Astrocyte of the spinal cord (primary cell): ENCODE results near the gene ATXN1.

Experiments used
- DNase-seq: peaks from one replicate; pipeline ENCODE4 v3.0.0; 2011; ENCODE audit warnings: low read depth, low spot score
- H3K4me3 ChIP-seq: 2 replicates; pipeline ENCODE4 v1.5.1; 2011; ENCODE audit warnings: low read depth, mild to moderate bottlenecking, low read length, moderate library complexity
- CTCF ChIP-seq: IDR thresholded peaks from 2 replicates; pipeline ENCODE4 v1.5.1; 2012; ENCODE audit warnings: low read depth, mild to moderate bottlenecking, low read length, inconsistent platforms
- in situ Hi-C: cut with HindIII; loops from 2 replicates; pipeline ENCODE4 v1.10.0; 2017; ENCODE audit warnings: low sequenced_read_pairs

The ATXN1 gene

GRCh38 chr6:16318538-16318937, 442.7 kb downstream of the ATXN1 start:
- in situ Hi-C loops = no loop called here
- H3K4me3 ChIP-seq = no peak overlapping the region
- TF ChIP-seq CTCF = no peak
- peak; percentile 91 for DNase-seq

- in situ Hi-C loops = no loop called here
- H3K4me3 ChIP-seq = no peak overlapping the region
- peak; percentile 79 for DNase-seq
- peak; percentile 87 for TF ChIP-seq CTCF
Observed at GRCh38 chr6:16316741-16317251, 444.5 kb downstream of the ATXN1 start.

- TF ChIP-seq CTCF = no peak
- no peak for DNase-seq
- H3K4me3 ChIP-seq = no peak overlapping the region
- in situ Hi-C loops = no loop called here
Observed at GRCh38 chr6:16314296-16314695, 447.0 kb downstream of the ATXN1 start.

GRCh38 chr6:16313732-16314131, 447.5 kb downstream of the ATXN1 start:
- no peak for TF ChIP-seq CTCF
- H3K4me3 ChIP-seq = no peak overlapping the region
- DNase-seq = no peak
- in situ Hi-C loops = no loop called here

GRCh38 chr6:16311763-16312162, 449.5 kb downstream of the ATXN1 start:
- H3K4me3 ChIP-seq = no peak overlapping the region
- DNase-seq = no peak
- in situ Hi-C loops = no loop called here
- TF ChIP-seq CTCF = no peak

GRCh38 chr6:16306334-16306733, 454.9 kb downstream of the ATXN1 start:
- H3K4me3 ChIP-seq = no peak overlapping the region
- no peak for TF ChIP-seq CTCF
- no peak for DNase-seq
- in situ Hi-C loops = no loop called here

GRCh38 chr6:16305788-16306187, 455.5 kb downstream of the ATXN1 start:
- no peak for DNase-seq
- in situ Hi-C loops = no loop called here
- no peak for TF ChIP-seq CTCF
- no peak overlapping the region for H3K4me3 ChIP-seq
